GM23338 (cell line): Measurements from ENCODE around the gene LYZL1. TPM values are rescaled to one million over a fixed set of nuclear protein-coding genes. Genes with fewer than 3 reads are reported as not detected.
A peak's percentile ranks its signal among the peaks of the same experiment; 100 is the strongest.
"Not testable (repeated sequence)": the region's sequence is repeated elsewhere in the genome, so short reads cannot be mapped to it uniquely, and the experiment has no call there.

ENCODE experiments used
- ATAC-seq: fragments of 200-7000 bp; cut with Tn5 transposase; 3 replicates; pipeline ENCODE4 v1.9.1; 2020
- DNase-seq: peaks from one replicate; pipeline ENCODE4 v3.0.0-alpha.2; 2015; ENCODE audit warnings: low spot score
- H2AFZ ChIP-seq: fragments of 200-600 bp; sonication (generic); 2 replicates; pipeline ENCODE4 v1.8.0; 2016; ENCODE audit warnings: antibody characterized with exemption, mild to moderate bottlenecking, moderate library complexity
- H3F3A ChIP-seq: fragments of 200-600 bp; sonication (generic); replicated peaks from 2 replicates; pipeline ENCODE4 v1.8.0; 2017; ENCODE audit warnings: antibody characterized with exemption, mixed run types, low read depth
- H3K27ac ChIP-seq: fragments of 200-600 bp; sonication (generic); 2 replicates; pipeline ENCODE4 v1.6.1; 2016; ENCODE audit warnings: low read depth
- H3K27me3 ChIP-seq: fragments of 200-600 bp; sonication (generic); 2 replicates; pipeline ENCODE4 v1.8.0; 2016; ENCODE audit warnings: mild to moderate bottlenecking, mixed run types, moderate library complexity; ENCODE audit not compliant: insufficient read depth
- H3K36me3 ChIP-seq: fragments of 200-600 bp; sonication (generic); 2 replicates; pipeline ENCODE4 v1.8.0; 2016; ENCODE audit warnings: mild to moderate bottlenecking; ENCODE audit not compliant: insufficient read depth
- H3K4me1 ChIP-seq: fragments of 200-600 bp; sonication (generic); 2 replicates; pipeline ENCODE4 v1.8.0; 2016; ENCODE audit warnings: mild to moderate bottlenecking, moderate library complexity; ENCODE audit not compliant: insufficient read depth
- H3K4me2 ChIP-seq: fragments of 200-600 bp; sonication (generic); 2 replicates; pipeline ENCODE4 v1.7.1; 2017; ENCODE audit warnings: mixed run types
- H3K4me3 ChIP-seq: fragments of 200-600 bp; sonication (generic); 2 replicates; pipeline ENCODE4 v1.6.1; 2016; ENCODE audit warnings: mixed run types
- H3K79me2 ChIP-seq: fragments of 200-600 bp; sonication (generic); replicated peaks from 2 replicates; pipeline ENCODE4 v1.8.0; 2017; ENCODE audit warnings: mild to moderate bottlenecking; ENCODE audit not compliant: insufficient read depth
- H3K9me2 ChIP-seq: fragments of 200-600 bp; sonication (generic); 2 replicates; pipeline ENCODE4 v1.8.0; 2017; ENCODE audit not compliant: insufficient read depth
- H4K20me1 ChIP-seq: fragments of 200-600 bp; sonication (generic); replicated peaks from 2 replicates; pipeline ENCODE4 v1.8.0; 2017; ENCODE audit warnings: mild to moderate bottlenecking; ENCODE audit not compliant: insufficient read depth
- H3K27ac Mint-ChIP-seq: 2 replicates; pipeline ENCODE4 v1.8.0; 2020; ENCODE audit warnings: inconsistent platforms, mild to moderate bottlenecking, moderate library complexity, mixed read lengths
- H3K27me3 Mint-ChIP-seq: 3 replicates; pipeline ENCODE4 v1.8.0; 2022; ENCODE audit warnings: low read depth, mild to moderate bottlenecking, moderate library complexity, mixed read lengths, inconsistent platforms; ENCODE audit not compliant: insufficient read depth, poor library complexity
- H3K36me3 Mint-ChIP-seq: 3 replicates; pipeline ENCODE4 v1.8.0; 2021; ENCODE audit warnings: low read depth, mild to moderate bottlenecking, inconsistent platforms, moderate library complexity, mixed read lengths
- H3K4me1 Mint-ChIP-seq: 3 replicates; pipeline ENCODE4 v1.8.0; 2020; ENCODE audit warnings: mild to moderate bottlenecking, inconsistent platforms, mixed read lengths
- H3K4me3 Mint-ChIP-seq: 3 replicates; pipeline ENCODE4 v1.8.0; 2021; ENCODE audit warnings: moderate library complexity, mild to moderate bottlenecking, inconsistent platforms, mixed read lengths
- H3K9me3 Mint-ChIP-seq: 3 replicates; pipeline ENCODE4 v1.8.0; 2020; ENCODE audit warnings: moderate library complexity, mild to moderate bottlenecking, inconsistent platforms, mixed read lengths
- ETS1 ChIP-seq: IDR thresholded peaks from 2 replicates; pipeline ENCODE4 v1.6.1; 2016; ENCODE audit warnings: antibody characterized with exemption
- JUNB ChIP-seq: IDR thresholded peaks from one replicate; pipeline ENCODE4 v1.6.1; 2016; ENCODE audit warnings: antibody characterized with exemption; ENCODE audit not compliant: unreplicated experiment
- NANOG ChIP-seq: IDR thresholded peaks from 2 replicates; pipeline ENCODE4 v1.6.1; 2016; ENCODE audit warnings: antibody characterized with exemption, borderline replicate concordance
- STAT1 ChIP-seq: IDR thresholded peaks from one replicate; pipeline ENCODE4 v1.6.1; 2016; ENCODE audit warnings: antibody characterized with exemption; ENCODE audit not compliant: unreplicated experiment
- ZNF114 ChIP-seq: fragments of 250-450 bp; sonication (Bioruptor Pico); IDR thresholded peaks from 2 replicates; pipeline ENCODE4 v1.5.0; 2020; ENCODE audit warnings: mild to moderate bottlenecking, moderate library complexity
- ZNF331 ChIP-seq: fragments of 250-450 bp; sonication (Bioruptor Pico); IDR thresholded peaks from 2 replicates; pipeline ENCODE4 v1.5.0; 2020; ENCODE audit warnings: low read depth, mild to moderate bottlenecking, moderate library complexity
- polyA plus RNA-seq: library from polyadenylated mRNA; unstranded; fragments of >200 nt; fragmentation: Nextera tagmentation; extraction: Ambion mirVana; gene quantifications from 2 replicates; pipeline ENCODE4 v1.2.1, GENCODE V29; 2016
- total RNA-seq: library from RNA; depleted of rRNA; stranded (reverse); fragments of >200 nt; shearing (Covaris generic); gene quantifications from 2 replicates; pipeline ENCODE4 v1.2.3, GENCODE V29; 2014
- TF ChIP-seq, protein P1 (sequence below): IDR thresholded peaks from one replicate; pipeline ENCODE4 v1.6.1; 2018; ENCODE audit warnings: antibody characterized with exemption; ENCODE audit not compliant: unreplicated experiment
- TF ChIP-seq, protein P2 (sequence below), 2 experiments: fragments of 200-600 bp in 1 of 2; sonication (generic) in 1 of 2; conservative IDR thresholded peaks; 2 replicates each; pipeline versions ENCODE4 v1.5.1 to v1.6.1; 2016 to 2017; ENCODE audit warnings: antibody characterized with exemption in 2 of 2, low read depth in 2 of 2, mild to moderate bottlenecking in 2 of 2, moderate library complexity in 1 of 2

Gene LYZL1
- total and polyA plus RNA-seq, 2 experiments from 2014 or later = not detected

GRCh38 chr10:29337526-29337925, 48.7 kb downstream of the LYZL1 start:
- H3K27ac Mint-ChIP-seq, H3K4me1 Mint-ChIP-seq, H3F3A ChIP-seq, H2AFZ ChIP-seq, H3K36me3 ChIP-seq, H3K27me3 Mint-ChIP-seq, H3K4me3 Mint-ChIP-seq, H3K4me2 ChIP-seq, ATAC-seq, H3K4me1 ChIP-seq, H3K79me2 ChIP-seq, H4K20me1 ChIP-seq, H3K27ac ChIP-seq, H3K9me2 ChIP-seq, H3K27me3 ChIP-seq, H3K4me3 ChIP-seq, DNase-seq: not testable (repeated sequence)
- Mint-ChIP-seq H3K9me3 (peaks cover 44% of the 10 kb centered on the region), H3K36me3 (peaks cover 22% of the 10 kb centered on the region)

- no peaks in the 10 kb centered on the region for H3K79me2 ChIP-seq
- H3K4me1 ChIP-seq = peaks cover 7% of the 10 kb centered on the region; the same call in 1 of the 2 replicates
- H3K27me3 Mint-ChIP-seq = no peaks in the 10 kb centered on the region
- H2AFZ ChIP-seq = no peak overlapping the region
- H3K4me2 ChIP-seq = no peak overlapping the region
- ATAC-seq (no peak), DNase-seq (no peak)
- H3K27ac ChIP-seq = no peak overlapping the region
- H3K4me3 Mint-ChIP-seq = no peak overlapping the region
- H3K9me3 Mint-ChIP-seq = peaks cover 27% of the 10 kb centered on the region
- TF ChIP-seq STAT1 = no peak
- TF ChIP-seq NANOG = no peak
- no peak for TF ChIP-seq JUNB
- TF ChIP-seq, protein P1, sequence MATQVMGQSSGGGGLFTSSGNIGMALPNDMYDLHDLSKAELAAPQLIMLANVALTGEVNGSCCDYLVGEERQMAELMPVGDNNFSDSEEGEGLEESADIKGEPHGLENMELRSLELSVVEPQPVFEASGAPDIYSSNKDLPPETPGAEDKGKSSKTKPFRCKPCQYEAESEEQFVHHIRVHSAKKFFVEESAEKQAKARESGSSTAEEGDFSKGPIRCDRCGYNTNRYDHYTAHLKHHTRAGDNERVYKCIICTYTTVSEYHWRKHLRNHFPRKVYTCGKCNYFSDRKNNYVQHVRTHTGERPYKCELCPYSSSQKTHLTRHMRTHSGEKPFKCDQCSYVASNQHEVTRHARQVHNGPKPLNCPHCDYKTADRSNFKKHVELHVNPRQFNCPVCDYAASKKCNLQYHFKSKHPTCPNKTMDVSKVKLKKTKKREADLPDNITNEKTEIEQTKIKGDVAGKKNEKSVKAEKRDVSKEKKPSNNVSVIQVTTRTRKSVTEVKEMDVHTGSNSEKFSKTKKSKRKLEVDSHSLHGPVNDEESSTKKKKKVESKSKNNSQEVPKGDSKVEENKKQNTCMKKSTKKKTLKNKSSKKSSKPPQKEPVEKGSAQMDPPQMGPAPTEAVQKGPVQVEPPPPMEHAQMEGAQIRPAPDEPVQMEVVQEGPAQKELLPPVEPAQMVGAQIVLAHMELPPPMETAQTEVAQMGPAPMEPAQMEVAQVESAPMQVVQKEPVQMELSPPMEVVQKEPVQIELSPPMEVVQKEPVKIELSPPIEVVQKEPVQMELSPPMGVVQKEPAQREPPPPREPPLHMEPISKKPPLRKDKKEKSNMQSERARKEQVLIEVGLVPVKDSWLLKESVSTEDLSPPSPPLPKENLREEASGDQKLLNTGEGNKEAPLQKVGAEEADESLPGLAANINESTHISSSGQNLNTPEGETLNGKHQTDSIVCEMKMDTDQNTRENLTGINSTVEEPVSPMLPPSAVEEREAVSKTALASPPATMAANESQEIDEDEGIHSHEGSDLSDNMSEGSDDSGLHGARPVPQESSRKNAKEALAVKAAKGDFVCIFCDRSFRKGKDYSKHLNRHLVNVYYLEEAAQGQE = no peak
- peaks cover 17% of the 10 kb centered on the region for H3K4me1 Mint-ChIP-seq
- H3K4me3 ChIP-seq = no peak overlapping the region
- no peaks in the 10 kb centered on the region for H3F3A ChIP-seq
- H3K27me3 ChIP-seq = no peaks in the 10 kb centered on the region
- H3K36me3 ChIP-seq = no peaks in the 10 kb centered on the region
- peaks cover 12% of the 10 kb centered on the region for H3K36me3 Mint-ChIP-seq
- H4K20me1 ChIP-seq = no peaks in the 10 kb centered on the region
- no peak overlapping the region for H3K27ac Mint-ChIP-seq
- H3K9me2 ChIP-seq = peaks cover 12% of the 10 kb centered on the region
Measured at GRCh38 chr10:29343607-29344038, 54.8 kb downstream of the LYZL1 start.

DNA sequence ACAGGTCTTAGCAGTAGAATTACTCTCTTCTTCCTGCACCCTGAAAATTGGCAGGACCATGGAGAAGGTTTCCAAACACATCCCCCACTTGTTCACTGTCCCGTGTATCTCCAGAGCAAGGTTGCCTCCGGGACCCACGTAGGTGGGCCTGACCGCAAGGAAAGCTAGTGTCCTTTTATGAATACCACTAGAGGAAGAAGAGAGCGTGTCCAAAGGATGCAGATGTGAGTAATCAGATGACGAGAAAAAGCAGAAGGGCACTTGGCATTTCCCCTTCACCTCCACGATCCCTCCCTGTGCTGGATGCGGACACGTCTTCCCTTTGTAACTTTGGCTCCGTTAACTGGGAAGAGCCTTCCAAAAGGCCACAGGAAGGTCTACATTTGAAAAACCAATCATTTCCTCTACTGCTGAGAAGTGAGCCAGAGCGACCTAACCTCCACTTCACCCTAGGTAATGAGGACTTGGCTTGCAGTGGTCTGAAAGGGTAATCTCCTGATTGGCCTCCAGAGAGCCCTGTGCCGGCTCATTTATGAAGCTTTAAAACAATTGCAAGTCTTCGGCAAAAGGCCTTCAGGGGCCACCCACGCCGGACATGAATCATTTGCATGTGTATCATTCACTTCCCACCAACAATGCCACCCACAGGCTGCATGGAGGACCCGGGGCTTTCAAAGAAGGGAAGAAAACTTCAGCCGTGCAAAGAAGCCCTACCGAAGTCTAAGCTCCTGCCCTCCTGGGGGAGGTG, 55.4 kb downstream of the LYZL1 start:
- H3K27me3 ChIP-seq = no peaks in the 10 kb centered on the region
- no peaks in the 10 kb centered on the region for H3K27me3 Mint-ChIP-seq
- DNase-seq (peak; percentile 7), ATAC-seq (no peak; the same call in 2 of the 3 replicates)
- peaks cover 17% of the 10 kb centered on the region for H3K4me1 Mint-ChIP-seq
- H3K4me2 ChIP-seq = 0 out of 2 replicates have a peak overlapping the region, but pooled peaks have one; percentile 5
- H3K79me2 ChIP-seq = no peaks in the 10 kb centered on the region
- peaks cover 12% of the 10 kb centered on the region for H3K9me2 ChIP-seq
- no peak overlapping the region for H3K4me3 Mint-ChIP-seq
- no peak overlapping the region for H3K27ac Mint-ChIP-seq
- no peak overlapping the region for H3K27ac ChIP-seq
- H3K36me3 ChIP-seq = no peaks in the 10 kb centered on the region
- H3K4me3 ChIP-seq = no peak overlapping the region
- 0 out of 2 replicates have a peak overlapping the region, but pooled peaks have one; percentile 11 for H2AFZ ChIP-seq
- no peaks in the 10 kb centered on the region for H4K20me1 ChIP-seq
- peaks cover 27% of the 10 kb centered on the region for H3K9me3 Mint-ChIP-seq
- no peaks in the 10 kb centered on the region for H3F3A ChIP-seq
- peaks cover 12% of the 10 kb centered on the region for H3K36me3 Mint-ChIP-seq
- H3K4me1 ChIP-seq = peaks cover 7% of the 10 kb centered on the region; the same call in 1 of the 2 replicates
- TF ChIP-seq ZNF331 (CRISPR knock-in tag) = no peak
- TF ChIP-seq ZNF114 = no peak
- TF ChIP-seq, protein P2, sequence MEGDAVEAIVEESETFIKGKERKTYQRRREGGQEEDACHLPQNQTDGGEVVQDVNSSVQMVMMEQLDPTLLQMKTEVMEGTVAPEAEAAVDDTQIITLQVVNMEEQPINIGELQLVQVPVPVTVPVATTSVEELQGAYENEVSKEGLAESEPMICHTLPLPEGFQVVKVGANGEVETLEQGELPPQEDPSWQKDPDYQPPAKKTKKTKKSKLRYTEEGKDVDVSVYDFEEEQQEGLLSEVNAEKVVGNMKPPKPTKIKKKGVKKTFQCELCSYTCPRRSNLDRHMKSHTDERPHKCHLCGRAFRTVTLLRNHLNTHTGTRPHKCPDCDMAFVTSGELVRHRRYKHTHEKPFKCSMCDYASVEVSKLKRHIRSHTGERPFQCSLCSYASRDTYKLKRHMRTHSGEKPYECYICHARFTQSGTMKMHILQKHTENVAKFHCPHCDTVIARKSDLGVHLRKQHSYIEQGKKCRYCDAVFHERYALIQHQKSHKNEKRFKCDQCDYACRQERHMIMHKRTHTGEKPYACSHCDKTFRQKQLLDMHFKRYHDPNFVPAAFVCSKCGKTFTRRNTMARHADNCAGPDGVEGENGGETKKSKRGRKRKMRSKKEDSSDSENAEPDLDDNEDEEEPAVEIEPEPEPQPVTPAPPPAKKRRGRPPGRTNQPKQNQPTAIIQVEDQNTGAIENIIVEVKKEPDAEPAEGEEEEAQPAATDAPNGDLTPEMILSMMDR (conservative IDR thresholded peaks at IDR 0.05; ENCODE audit: low read depth in 2 of 2) = no peak
- no peak for TF ChIP-seq ETS1
